Vagina (tissue), 2 donors: ENCODE measurements around the gene RHBDL2.

Experiments
- POLR2A ChIP-seq, 2 donors: fragments of 450-650 bp; IDR thresholded peaks; one replicate each; pipeline ENCODE4 v1.6.1; 2017; ENCODE audit warnings: antibody characterized with exemption in 2 of 2, mild to moderate bottlenecking in 2 of 2, moderate library complexity in 2 of 2
- POLR2AphosphoS5 ChIP-seq, 2 donors: sonication (generic); formaldehyde crosslinking; IDR thresholded peaks; one replicate each; pipeline ENCODE4 v1.9.0; 2017; ENCODE audit warnings: antibody characterized with exemption in 2 of 2, mild to moderate bottlenecking in 2 of 2, low read depth in 1 of 2; ENCODE audit not compliant: insufficient read depth in 1 of 2
- TF ChIP-seq, protein P1 (sequence below), 3 experiments: fragments of 450-650 bp in 2 of 3; fragments of 200-600 bp in 1 of 3; sonication (generic) in 1 of 3; IDR thresholded peaks; one replicate each; pipeline ENCODE4 v1.5.1; 2017 to 2019; ENCODE audit warnings: antibody characterized with exemption in 3 of 3, mild to moderate bottlenecking in 2 of 3, moderate library complexity in 2 of 3

- TF ChIP-seq POLR2A (IDR thresholded peaks at IDR 0.05) (no peak), POLR2AphosphoS5 (IDR thresholded peaks at IDR 0.05; ENCODE audit: insufficient read depth in 1 of 2, low read depth in 1 of 2) (no peak)
- TF ChIP-seq, protein P1, sequence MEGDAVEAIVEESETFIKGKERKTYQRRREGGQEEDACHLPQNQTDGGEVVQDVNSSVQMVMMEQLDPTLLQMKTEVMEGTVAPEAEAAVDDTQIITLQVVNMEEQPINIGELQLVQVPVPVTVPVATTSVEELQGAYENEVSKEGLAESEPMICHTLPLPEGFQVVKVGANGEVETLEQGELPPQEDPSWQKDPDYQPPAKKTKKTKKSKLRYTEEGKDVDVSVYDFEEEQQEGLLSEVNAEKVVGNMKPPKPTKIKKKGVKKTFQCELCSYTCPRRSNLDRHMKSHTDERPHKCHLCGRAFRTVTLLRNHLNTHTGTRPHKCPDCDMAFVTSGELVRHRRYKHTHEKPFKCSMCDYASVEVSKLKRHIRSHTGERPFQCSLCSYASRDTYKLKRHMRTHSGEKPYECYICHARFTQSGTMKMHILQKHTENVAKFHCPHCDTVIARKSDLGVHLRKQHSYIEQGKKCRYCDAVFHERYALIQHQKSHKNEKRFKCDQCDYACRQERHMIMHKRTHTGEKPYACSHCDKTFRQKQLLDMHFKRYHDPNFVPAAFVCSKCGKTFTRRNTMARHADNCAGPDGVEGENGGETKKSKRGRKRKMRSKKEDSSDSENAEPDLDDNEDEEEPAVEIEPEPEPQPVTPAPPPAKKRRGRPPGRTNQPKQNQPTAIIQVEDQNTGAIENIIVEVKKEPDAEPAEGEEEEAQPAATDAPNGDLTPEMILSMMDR (IDR thresholded peaks at IDR 0.05), result no peak
Observed at GRCh38 chr1:38915352-38915948, 26.2 kb downstream of the RHBDL2 start.
